ENCODE measurements around the gene TBC1D14. TPM values are rescaled to one million over a fixed set of nuclear protein-coding genes. Genes with fewer than 3 reads are reported as not detected.

TBC1D14 gene
- total RNA-seq, 1 experiment from 2014 or later: 50.2 TPM

DNA sequence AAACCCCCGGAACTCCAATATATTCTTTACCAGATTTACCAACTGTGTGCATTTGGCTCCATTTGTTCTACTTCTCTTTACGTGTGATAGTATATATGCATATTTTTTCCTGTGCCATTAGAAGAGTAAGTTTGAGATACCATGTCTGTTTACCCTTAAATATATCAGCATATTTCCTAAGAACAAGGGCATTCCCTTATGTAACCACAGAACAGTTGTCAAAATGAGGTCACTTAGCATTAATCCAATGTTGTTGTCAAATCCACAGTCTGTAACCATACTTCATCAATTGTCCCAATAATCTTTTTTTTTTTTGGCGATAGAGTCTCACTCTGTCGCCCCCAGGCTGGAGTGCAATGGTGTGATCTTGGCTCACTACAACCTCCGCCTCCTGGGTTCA lies 55.2 kb downstream of the TBC1D14 start:
- H3K4me2 ChIP-seq (ENCODE audit: insufficient read depth, insufficient read length, low read length): no peak overlapping the region
- no peak overlapping the region; a peak in 1 of 7 replicates for H3K27ac Mint-ChIP-seq
- no peak overlapping the region for H3K4me3 Mint-ChIP-seq
- H3K23me2 ChIP-seq (ENCODE audit: insufficient read length, low read depth, low read length, poor library complexity, severe bottlenecking): no peaks in the 10 kb centered on the region
- no peak overlapping the region for H3K27ac ChIP-seq (ENCODE audit: insufficient read length, low read depth, low read length)
- H3K4me1 Mint-ChIP-seq: peaks cover 33 to 49% of the 10 kb centered on the region in 2 experiments
- no peak overlapping the region for H3T11ph ChIP-seq (ENCODE audit: low read length)
- TF ChIP-seq, protein P1, sequence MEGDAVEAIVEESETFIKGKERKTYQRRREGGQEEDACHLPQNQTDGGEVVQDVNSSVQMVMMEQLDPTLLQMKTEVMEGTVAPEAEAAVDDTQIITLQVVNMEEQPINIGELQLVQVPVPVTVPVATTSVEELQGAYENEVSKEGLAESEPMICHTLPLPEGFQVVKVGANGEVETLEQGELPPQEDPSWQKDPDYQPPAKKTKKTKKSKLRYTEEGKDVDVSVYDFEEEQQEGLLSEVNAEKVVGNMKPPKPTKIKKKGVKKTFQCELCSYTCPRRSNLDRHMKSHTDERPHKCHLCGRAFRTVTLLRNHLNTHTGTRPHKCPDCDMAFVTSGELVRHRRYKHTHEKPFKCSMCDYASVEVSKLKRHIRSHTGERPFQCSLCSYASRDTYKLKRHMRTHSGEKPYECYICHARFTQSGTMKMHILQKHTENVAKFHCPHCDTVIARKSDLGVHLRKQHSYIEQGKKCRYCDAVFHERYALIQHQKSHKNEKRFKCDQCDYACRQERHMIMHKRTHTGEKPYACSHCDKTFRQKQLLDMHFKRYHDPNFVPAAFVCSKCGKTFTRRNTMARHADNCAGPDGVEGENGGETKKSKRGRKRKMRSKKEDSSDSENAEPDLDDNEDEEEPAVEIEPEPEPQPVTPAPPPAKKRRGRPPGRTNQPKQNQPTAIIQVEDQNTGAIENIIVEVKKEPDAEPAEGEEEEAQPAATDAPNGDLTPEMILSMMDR (conservative IDR thresholded peaks at IDR 0.05): no peak
- no peak overlapping the region for H3K14ac ChIP-seq (ENCODE audit: insufficient read depth, low read length)
- H3K9me3 Mint-ChIP-seq: peaks cover 0 to 2% of the 10 kb centered on the region in 2 experiments; a peak in 1 of 5 replicates
- no peak overlapping the region for H2AFZ ChIP-seq (ENCODE audit: low read length)
- no peak overlapping the region for H4K8ac ChIP-seq (replicated peaks; ENCODE audit: insufficient read length, low read depth, low read length)
- no peak overlapping the region for H4K5ac ChIP-seq (ENCODE audit: insufficient read length, low read depth, low read length)
- no peak overlapping the region for H3K4ac ChIP-seq (ENCODE audit: low read depth, low read length)
- DNase-seq: no peak
- H2BK15ac ChIP-seq (ENCODE audit: low read depth, low read length): no peak overlapping the region
- no peaks in the 10 kb centered on the region; the same call in 1 of the 2 replicates for H3K79me2 ChIP-seq (ENCODE audit: insufficient read depth, low read length)
- H3K56ac ChIP-seq (ENCODE audit: insufficient read length, low read depth, low read length): no peak overlapping the region
- H3K23ac ChIP-seq (ENCODE audit: insufficient read length, low read depth, low read length): no peak overlapping the region
- no peak overlapping the region for H2BK120ac ChIP-seq (ENCODE audit: low read depth, low read length, poor library complexity, severe bottlenecking)
- no peak overlapping the region for H3K18ac ChIP-seq (ENCODE audit: insufficient read length, low read depth, low read length)
- no peaks in the 10 kb centered on the region for H3K79me1 ChIP-seq (ENCODE audit: insufficient read depth, low read depth, low read length, poor library complexity, severe bottlenecking)
- no peak overlapping the region for H2BK5ac ChIP-seq (ENCODE audit: insufficient read length, low read length)
- H3K9me3 ChIP-seq (ENCODE audit: control insufficient read depth, low read depth, low read length): no peaks in the 10 kb centered on the region
- no peak overlapping the region for H3K9ac ChIP-seq (ENCODE audit: extremely low read depth, insufficient read length, low read length)
- H3K27me3 ChIP-seq (ENCODE audit: insufficient read depth, low read length): no peaks in the 10 kb centered on the region
- no peak overlapping the region for H4K91ac ChIP-seq (ENCODE audit: insufficient read length, low read depth, low read length)
- no peak overlapping the region for H2BK20ac ChIP-seq (ENCODE audit: low read depth, low read length, poor library complexity, severe bottlenecking)
- no peaks in the 10 kb centered on the region for H4K20me1 ChIP-seq (ENCODE audit: control insufficient read depth, insufficient read depth, insufficient read length)
- no peaks in the 10 kb centered on the region; the same call in 1 of the 2 replicates for H3K27me3 Mint-ChIP-seq (ENCODE audit: low read depth)
- H2BK12ac ChIP-seq (ENCODE audit: insufficient read length, low read depth, low read length): no peak overlapping the region
- H3K4me1 ChIP-seq (ENCODE audit: insufficient read depth, low read length): peaks cover 5% of the 10 kb centered on the region; the same call in 1 of the 2 replicates
- peaks cover 7 to 10% (median 9%) of the 10 kb centered on the region in 3 experiments for H3K36me3 Mint-ChIP-seq (ENCODE audit: insufficient read depth in 1 of 3, low read depth in 3 of 3)
- WGBS (ENCODE audit: extremely low coverage, insufficient read length, low lambda C conversion rate): no CpG with 5 or more reads among the region's 5 CpGs
- no peak overlapping the region for H2AK5ac ChIP-seq (ENCODE audit: insufficient read length, low read length)
